ENCODE results near the gene AFF4. TPM values are rescaled to one million over a fixed set of nuclear protein-coding genes. Genes with fewer than 3 reads are reported as not detected.
"Not testable (repeated sequence)": the region's sequence is repeated elsewhere in the genome, so short reads cannot be mapped to it uniquely, and the experiment has no call there.

AFF4 gene
- total RNA-seq, 4 donors from 2014 or later, result 36.7 to 153 (median 67.5) TPM

GRCh38 chr5:132859889-132860437 lies 103.5 kb downstream of the AFF4 start:
- Histone ChIP-seq H3K27ac (no peak overlapping the region), H3K4me1 (no peaks in the 10 kb centered on the region), H3K9me3 (no peaks in the 10 kb centered on the region), H3K36me3 (no peaks in the 10 kb centered on the region), H3K27me3 (no peaks in the 10 kb centered on the region), H3K4me3 (no peak overlapping the region)
- intact Hi-C loops (cut with DNase I; ENCODE audit: low total_unique reads) (no loop called here), in situ Hi-C loops (cut with MboI; ENCODE audit: low sequenced_read_pairs in 4 of 4) (loop anchor here in 2 of 4 donors (25.0 kb wide), 1 partner anchor 473 kb away; no protein-coding TSS in a partner anchor)
- TF ChIP-seq, protein P1, sequence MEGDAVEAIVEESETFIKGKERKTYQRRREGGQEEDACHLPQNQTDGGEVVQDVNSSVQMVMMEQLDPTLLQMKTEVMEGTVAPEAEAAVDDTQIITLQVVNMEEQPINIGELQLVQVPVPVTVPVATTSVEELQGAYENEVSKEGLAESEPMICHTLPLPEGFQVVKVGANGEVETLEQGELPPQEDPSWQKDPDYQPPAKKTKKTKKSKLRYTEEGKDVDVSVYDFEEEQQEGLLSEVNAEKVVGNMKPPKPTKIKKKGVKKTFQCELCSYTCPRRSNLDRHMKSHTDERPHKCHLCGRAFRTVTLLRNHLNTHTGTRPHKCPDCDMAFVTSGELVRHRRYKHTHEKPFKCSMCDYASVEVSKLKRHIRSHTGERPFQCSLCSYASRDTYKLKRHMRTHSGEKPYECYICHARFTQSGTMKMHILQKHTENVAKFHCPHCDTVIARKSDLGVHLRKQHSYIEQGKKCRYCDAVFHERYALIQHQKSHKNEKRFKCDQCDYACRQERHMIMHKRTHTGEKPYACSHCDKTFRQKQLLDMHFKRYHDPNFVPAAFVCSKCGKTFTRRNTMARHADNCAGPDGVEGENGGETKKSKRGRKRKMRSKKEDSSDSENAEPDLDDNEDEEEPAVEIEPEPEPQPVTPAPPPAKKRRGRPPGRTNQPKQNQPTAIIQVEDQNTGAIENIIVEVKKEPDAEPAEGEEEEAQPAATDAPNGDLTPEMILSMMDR (IDR thresholded peaks at IDR 0.05 in 4 of 5, conservative IDR thresholded peaks at IDR 0.05 in 1 of 5), result no peak
- TF ChIP-seq POLR2A (IDR thresholded peaks at IDR 0.05), result no peak
- DNase-seq (no peak), ATAC-seq (no peak)

DNA sequence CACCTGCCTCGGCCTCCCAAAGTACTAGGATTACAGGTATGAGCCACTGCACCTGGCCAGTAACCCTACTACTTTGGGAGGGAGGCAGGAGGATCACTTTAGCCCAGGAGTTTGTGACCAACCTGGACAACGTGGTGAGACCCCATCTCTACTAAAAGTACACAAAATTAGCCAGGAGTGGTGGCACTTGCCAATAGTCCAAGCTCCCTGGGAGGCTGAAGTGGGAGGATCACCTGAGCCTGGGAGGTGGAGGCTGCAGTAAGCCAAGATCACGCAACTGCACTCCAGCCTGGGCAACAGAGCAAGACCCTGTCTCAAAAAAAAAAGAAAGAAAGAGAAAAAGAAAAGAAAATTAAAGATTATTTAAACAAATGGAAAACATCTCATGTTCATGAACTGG lies 107.4 kb downstream of the AFF4 start:
- Histone ChIP-seq H3K27ac (no peak overlapping the region), H3K27me3 (no peaks in the 10 kb centered on the region), H3K36me3 (no peaks in the 10 kb centered on the region), H3K4me1 (no peaks in the 10 kb centered on the region), H3K9me3 (no peaks in the 10 kb centered on the region), H3K4me3 (no peak overlapping the region)
- ATAC-seq (no peak), DNase-seq (no peak)
- intact Hi-C loops (cut with DNase I; ENCODE audit: low total_unique reads), result no loop called here
- TF ChIP-seq, protein P1 (IDR thresholded peaks at IDR 0.05 in 4 of 5, conservative IDR thresholded peaks at IDR 0.05 in 1 of 5), result no peak
- TF ChIP-seq POLR2A (IDR thresholded peaks at IDR 0.05), result no peak
- in situ Hi-C loops (cut with MboI; ENCODE audit: low sequenced_read_pairs in 4 of 4), result loop anchor here in 2 of 4 donors (25.0 kb wide), 1 partner anchor 469 kb away; no protein-coding TSS in a partner anchor

DNA sequence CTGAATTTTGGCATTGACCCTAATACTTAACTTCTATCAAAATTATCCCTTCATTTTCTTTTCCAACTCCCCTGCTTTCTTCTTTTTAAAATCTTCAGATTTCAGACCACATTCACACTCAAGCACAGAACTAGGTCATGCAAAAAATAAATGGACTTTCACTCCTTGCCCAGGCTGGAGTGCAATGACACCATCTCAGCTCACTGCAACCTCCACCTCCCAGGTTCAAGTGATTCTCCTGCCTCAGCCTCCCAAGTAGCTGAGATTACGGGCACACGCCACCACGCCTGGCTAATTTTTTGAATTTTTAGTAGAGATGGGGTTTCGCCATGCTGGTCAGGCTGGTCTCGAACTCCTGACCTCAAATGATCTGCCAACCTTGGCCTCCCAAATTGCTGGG lies 108.4 kb downstream of the AFF4 start:
- H3K9me3 ChIP-seq; ATAC-seq; H3K4me1 ChIP-seq; intact Hi-C loops (cut with DNase I; ENCODE audit: low total_unique reads); H3K27ac ChIP-seq; H3K27me3 ChIP-seq; H3K4me3 ChIP-seq; H3K36me3 ChIP-seq; DNase-seq: not testable (repeated sequence)
- in situ Hi-C loops (cut with MboI; ENCODE audit: low sequenced_read_pairs in 4 of 4), result loop anchor here in 2 of 4 donors (25.0 kb wide), 1 partner anchor 468 kb away; no protein-coding TSS in a partner anchor

DNA sequence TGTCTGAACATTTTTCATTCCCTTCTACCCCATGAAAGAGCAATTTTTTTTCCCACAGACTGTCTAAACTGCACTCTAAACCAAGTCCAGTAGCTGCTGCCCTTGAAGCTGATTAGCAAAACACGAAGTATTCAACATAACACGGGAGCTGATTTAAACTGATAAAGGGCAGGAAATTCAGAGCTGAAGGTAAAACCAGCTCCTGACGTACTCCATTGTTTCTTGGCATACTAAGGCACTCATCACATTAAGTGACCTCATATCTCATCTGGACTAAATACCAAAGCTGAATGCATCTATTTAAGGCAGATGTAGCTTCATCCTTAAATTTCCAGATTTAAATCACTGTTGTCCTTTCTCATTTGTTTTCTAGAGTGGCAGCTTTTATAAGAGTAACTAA lies 109.1 kb downstream of the AFF4 start:
- intact Hi-C loops (cut with DNase I; ENCODE audit: low total_unique reads), result no loop called here
- Histone ChIP-seq H3K36me3 (no peaks in the 10 kb centered on the region), H3K9me3 (no peaks in the 10 kb centered on the region), H3K27me3 (no peaks in the 10 kb centered on the region), H3K27ac (no peak overlapping the region), H3K4me3 (no peak overlapping the region), H3K4me1 (no peaks in the 10 kb centered on the region)
- TF ChIP-seq, protein P1 (IDR thresholded peaks at IDR 0.05 in 4 of 5, conservative IDR thresholded peaks at IDR 0.05 in 1 of 5), result no peak
- TF ChIP-seq POLR2A (IDR thresholded peaks at IDR 0.05), result no peak
- in situ Hi-C loops (cut with MboI; ENCODE audit: low sequenced_read_pairs in 4 of 4), result loop anchor here in 2 of 4 donors (25.0 kb wide), 1 partner anchor 467 kb away; no protein-coding TSS in a partner anchor
- no peak for DNase-seq
- no peak for ATAC-seq

- in situ Hi-C loops (cut with MboI; ENCODE audit: low sequenced_read_pairs in 4 of 4) (loop anchor here in 2 of 4 donors (25.0 kb wide), 1 partner anchor 466 kb away; no protein-coding TSS in a partner anchor), intact Hi-C loops (cut with DNase I; ENCODE audit: low total_unique reads) (no loop called here)
- H3K36me3 ChIP-seq, result no peaks in the 10 kb centered on the region
- no peak for ATAC-seq
- H3K27ac ChIP-seq, result no peak overlapping the region
- no peak for DNase-seq
- H3K9me3 ChIP-seq, result no peaks in the 10 kb centered on the region
- no peaks in the 10 kb centered on the region for H3K27me3 ChIP-seq
- H3K4me1 ChIP-seq, result no peaks in the 10 kb centered on the region
- H3K4me3 ChIP-seq, result no peak overlapping the region
- TF ChIP-seq, protein P1 (IDR thresholded peaks at IDR 0.05 in 4 of 5, conservative IDR thresholded peaks at IDR 0.05 in 1 of 5), result no peak
- TF ChIP-seq POLR2A (IDR thresholded peaks at IDR 0.05), result no peak
These were observed 109.6 kb downstream of the AFF4 start for GRCh38 chr5:132853790-132854189.
